Neuronal stem cell (in vitro differentiated cells): ENCODE results near the gene USP24.

Experiments used
- DNase-seq: peaks from one replicate; pipeline ENCODE4 v3.0.0-alpha.2; 2013; ENCODE audit warnings: low spot score
- H2AFZ ChIP-seq: one replicate; pipeline ENCODE4 v1.6.1; 2013; ENCODE audit warnings: mild to moderate bottlenecking, low read length, inconsistent platforms
- H2AK5ac ChIP-seq: 2 replicates; pipeline ENCODE4 v1.6.1; 2013; ENCODE audit warnings: low read depth, mild to moderate bottlenecking, inconsistent platforms, low read length, moderate library complexity, mixed read lengths
- H2BK120ac ChIP-seq: 2 replicates; pipeline ENCODE4 v1.6.1; 2013; ENCODE audit warnings: low read depth, mild to moderate bottlenecking, inconsistent platforms, low read length, moderate library complexity, mixed read lengths
- H2BK12ac ChIP-seq: one replicate; pipeline ENCODE4 v1.6.1; 2013; ENCODE audit warnings: low read length, inconsistent platforms
- H2BK15ac ChIP-seq: 2 replicates; pipeline ENCODE4 v1.6.1; 2013; ENCODE audit warnings: mild to moderate bottlenecking, low read length, inconsistent platforms, mixed read lengths
- H2BK5ac ChIP-seq: one replicate; pipeline ENCODE4 v1.6.1; 2013; ENCODE audit warnings: inconsistent platforms, mild to moderate bottlenecking, low read length, moderate library complexity
- H3K14ac ChIP-seq: one replicate; pipeline ENCODE4 v1.6.1; 2013; ENCODE audit warnings: low read length, inconsistent platforms
- H3K18ac ChIP-seq: 2 replicates; pipeline ENCODE4 v1.6.1; 2013; ENCODE audit warnings: low read length, inconsistent platforms
- H3K23ac ChIP-seq: 2 replicates; pipeline ENCODE4 v1.6.1; 2013; ENCODE audit warnings: low read depth, mild to moderate bottlenecking, mixed read lengths, low read length, inconsistent platforms; ENCODE audit not compliant: poor library complexity
- H3K27ac ChIP-seq: replicated peaks from 3 replicates; pipeline ENCODE4 v1.5.1; 2013; ENCODE audit warnings: low read length, inconsistent platforms
- H3K27me3 ChIP-seq, 3 experiments: 2 replicates each; pipeline ENCODE4 v1.6.1; 2013; ENCODE audit warnings: low read length in 3 of 3, mild to moderate bottlenecking in 2 of 3, inconsistent platforms in 1 of 3, low read depth in 1 of 3, mixed read lengths in 1 of 3, moderate library complexity in 1 of 3; ENCODE audit not compliant: control insufficient read depth in 3 of 3, insufficient read depth in 3 of 3
- H3K36me3 ChIP-seq, 2 donors: replicated peaks in 1 of 2; 2 replicates each; pipeline ENCODE4 v1.6.1; 2013; ENCODE audit warnings: low read length in 2 of 2; ENCODE audit not compliant: control insufficient read depth in 2 of 2, insufficient read depth in 2 of 2
- H3K4ac ChIP-seq: 2 replicates; pipeline ENCODE4 v1.6.1; 2013; ENCODE audit warnings: inconsistent platforms, mild to moderate bottlenecking, low read length, moderate library complexity
- H3K4me1 ChIP-seq, 2 donors: 1 replicate in 1 of 2; 2 replicates in 1 of 2; pipeline ENCODE4 v1.6.1; 2013; ENCODE audit warnings: low read length in 2 of 2, low read depth in 1 of 2; ENCODE audit not compliant: control insufficient read depth in 2 of 2, insufficient read depth in 1 of 2
- H3K4me2 ChIP-seq: one replicate; pipeline ENCODE4 v1.6.1; 2013; ENCODE audit warnings: mild to moderate bottlenecking, low read length, inconsistent platforms; ENCODE audit not compliant: insufficient read depth, poor library complexity, severe bottlenecking
- H3K4me3 ChIP-seq, 2 donors: 2 replicates each; pipeline ENCODE4 v1.5.1; 2013; ENCODE audit warnings: low read length in 2 of 2, mild to moderate bottlenecking in 2 of 2, inconsistent platforms in 1 of 2, moderate library complexity in 1 of 2
- H3K79me1 ChIP-seq: one replicate; pipeline ENCODE4 v1.6.1; 2013; ENCODE audit warnings: low read depth, mild to moderate bottlenecking, inconsistent platforms, low read length, moderate library complexity
- H3K9ac ChIP-seq: one replicate; pipeline ENCODE4 v1.6.1; 2013; ENCODE audit warnings: mild to moderate bottlenecking, low read depth, low read length, inconsistent platforms; ENCODE audit not compliant: poor library complexity
- H3K9me3 ChIP-seq, 2 donors: replicated peaks in 1 of 2; 2 replicates each; pipeline versions ENCODE3 to v1.6.1; 2013; ENCODE audit warnings: low read length in 2 of 2, mild to moderate bottlenecking in 2 of 2, inconsistent platforms in 1 of 2, low read depth in 1 of 2, mixed read lengths in 1 of 2, moderate library complexity in 1 of 2; ENCODE audit not compliant: control insufficient read depth in 2 of 2, insufficient read depth in 1 of 2
- H4K8ac ChIP-seq: one replicate; pipeline ENCODE4 v1.6.1; 2013; ENCODE audit warnings: low read depth, mild to moderate bottlenecking, inconsistent platforms, low read length, moderate library complexity
- H4K91ac ChIP-seq: one replicate; pipeline ENCODE4 v1.6.1; 2013; ENCODE audit warnings: low read length, low read depth, mild to moderate bottlenecking, inconsistent platforms; ENCODE audit not compliant: poor library complexity
- WGBS, 2 donors: extraction: QIAGEN DNeasy Blood & Tissue Kit; methylation state at CpG; one replicate each; pipeline ENCODE4 v1.1.7; 2013; ENCODE audit warnings: missing lambda C conversion rate in 2 of 2, mixed read lengths in 1 of 2; ENCODE audit not compliant: insufficient read length in 2 of 2, insufficient replicate concordance in 1 of 2; ENCODE audit errors: extremely low coverage in 2 of 2; 5-methylcytosine and 5-hydroxymethylcytosine counted together

USP24 gene

DNA sequence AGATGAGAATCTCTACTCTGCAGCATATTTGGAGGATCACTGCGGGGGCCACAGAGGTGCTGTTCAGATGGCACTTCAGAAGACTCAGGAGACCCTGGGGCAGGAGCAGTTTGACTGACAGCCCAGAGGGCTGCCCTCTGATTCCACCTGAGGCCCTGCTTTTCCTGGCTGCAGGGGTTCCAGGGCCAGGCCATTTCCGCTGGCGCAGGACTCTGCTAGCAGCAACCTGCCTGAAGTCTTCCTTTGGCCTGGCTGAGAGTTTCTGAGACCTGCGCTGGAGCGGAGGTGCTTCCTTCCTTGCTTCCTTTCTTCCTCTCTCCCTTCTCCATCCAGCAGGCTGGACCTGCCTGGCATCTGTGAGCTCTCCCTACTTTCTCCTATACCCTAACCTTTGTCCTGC, 164.0 kb downstream of the USP24 start:
- H3K4ac ChIP-seq = no peak overlapping the region
- no peak overlapping the region for H2AK5ac ChIP-seq
- no peak overlapping the region for H2AFZ ChIP-seq
- H3K4me1 ChIP-seq = no peaks in the 10 kb centered on the region
- DNase-seq = no peak
- no peak overlapping the region for H3K4me3 ChIP-seq
- no peak overlapping the region for H3K23ac ChIP-seq
- H3K9ac ChIP-seq = no peak overlapping the region
- no peaks in the 10 kb centered on the region for H3K9me3 ChIP-seq
- H3K36me3 ChIP-seq = peaks cover 0 to 3% of the 10 kb centered on the region in 2 donors
- H3K4me2 ChIP-seq = no peak overlapping the region
- WGBS, 2 donors = no CpG with 5 or more reads among the region's 5 CpGs
- no peak overlapping the region for H3K27ac ChIP-seq
- no peak overlapping the region for H2BK12ac ChIP-seq
- no peak overlapping the region for H4K8ac ChIP-seq
- no peak overlapping the region for H2BK15ac ChIP-seq
- no peak overlapping the region for H3K18ac ChIP-seq
- H3K27me3 ChIP-seq = peaks cover 0 to 14% (median 0%) of the 10 kb centered on the region in 3 experiments
- no peak overlapping the region for H2BK120ac ChIP-seq
- no peak overlapping the region for H2BK5ac ChIP-seq
- H3K14ac ChIP-seq = no peak overlapping the region
- no peak overlapping the region for H4K91ac ChIP-seq
- H3K79me1 ChIP-seq = no peaks in the 10 kb centered on the region

DNA sequence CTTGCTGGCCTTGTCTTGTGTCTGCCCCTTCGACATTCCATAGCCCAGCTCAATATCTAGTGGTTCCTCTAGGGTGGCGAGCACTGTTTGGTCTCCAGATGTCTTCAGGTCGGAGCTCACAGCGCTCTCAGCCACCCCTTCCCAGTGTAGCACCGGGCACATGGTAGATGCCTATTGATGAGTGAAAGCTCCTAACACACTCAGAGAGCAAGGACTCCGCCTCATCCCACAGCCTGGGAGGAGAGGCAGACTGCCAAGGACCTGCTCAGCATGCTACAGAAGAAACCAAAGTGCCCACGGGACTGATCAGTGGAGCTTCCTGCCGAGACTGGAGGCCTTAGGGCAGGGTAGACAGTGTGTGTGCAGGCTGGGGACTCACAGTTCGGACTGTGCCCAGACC, 164.9 kb downstream of the USP24 start:
- Histone ChIP-seq H3K14ac (peak overlapping the region; percentile 9), H3K27ac (no peak overlapping the region), H2BK12ac (no peak overlapping the region), H3K9ac (no peak overlapping the region), H3K18ac (no peak overlapping the region), H3K27me3 (peaks cover 0 to 14% (median 0%) of the 10 kb centered on the region in 3 experiments), H3K4ac (no peak overlapping the region), H3K36me3 (peaks cover 0 to 3% of the 10 kb centered on the region in 2 donors), H3K23ac (peak overlapping the region; percentile 1), H2BK5ac (no peak overlapping the region), H2AFZ (no peak overlapping the region), H2BK120ac (no peak overlapping the region), H3K9me3 (no peaks in the 10 kb centered on the region), H3K4me3 (no peak overlapping the region), H3K4me1 (no peaks in the 10 kb centered on the region), H2BK15ac (no peak overlapping the region), H3K79me1 (no peaks in the 10 kb centered on the region), H4K91ac (no peak overlapping the region), H3K4me2 (no peak overlapping the region), H4K8ac (no peak overlapping the region), H2AK5ac (no peak overlapping the region)
- no peak for DNase-seq
- WGBS, 2 donors = no CpG with 5 or more reads among the region's 9 CpGs

DNA sequence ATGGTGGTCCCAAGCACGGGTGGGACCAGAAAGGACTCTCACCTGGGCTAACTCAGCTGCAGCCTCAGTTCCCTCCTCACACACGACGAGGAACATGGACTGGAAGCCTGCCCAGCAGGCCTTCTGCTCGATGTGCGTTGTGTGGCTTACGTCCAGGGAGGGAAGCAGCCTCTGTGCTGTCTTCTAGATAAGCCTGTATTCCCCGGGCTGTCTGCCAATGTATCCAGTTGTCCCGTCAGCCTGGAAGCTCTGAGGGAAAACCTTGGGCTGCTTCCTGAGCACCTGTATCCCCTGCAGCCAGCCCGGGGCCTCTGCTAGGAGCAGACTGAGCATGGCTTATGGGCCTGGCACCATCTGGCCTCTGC, 165.3 kb downstream of the USP24 start:
- Histone ChIP-seq H3K23ac (peak overlapping the region; percentile 1), H3K79me1 (no peaks in the 10 kb centered on the region), H2AK5ac (no peak overlapping the region), H3K27me3 (peaks cover 0 to 17% (median 0%) of the 10 kb centered on the region in 3 experiments), H3K27ac (no peak overlapping the region), H3K36me3 (peaks cover 0 to 4% of the 10 kb centered on the region in 2 donors), H2BK15ac (no peak overlapping the region), H3K4me3 (no peak overlapping the region), H3K4me1 (no peaks in the 10 kb centered on the region), H3K14ac (peak overlapping the region; percentile 9), H2BK5ac (peak overlapping the region; percentile 22), H2BK12ac (no peak overlapping the region), H3K18ac (no peak overlapping the region), H3K9ac (no peak overlapping the region), H3K4me2 (no peak overlapping the region), H3K4ac (no peak overlapping the region), H4K91ac (no peak overlapping the region), H4K8ac (no peak overlapping the region), H3K9me3 (no peaks in the 10 kb centered on the region), H2BK120ac (no peak overlapping the region), H2AFZ (no peak overlapping the region)
- no peak for DNase-seq
- no CpG with 5 or more reads among the region's 9 CpGs for WGBS, 2 donors

DNA sequence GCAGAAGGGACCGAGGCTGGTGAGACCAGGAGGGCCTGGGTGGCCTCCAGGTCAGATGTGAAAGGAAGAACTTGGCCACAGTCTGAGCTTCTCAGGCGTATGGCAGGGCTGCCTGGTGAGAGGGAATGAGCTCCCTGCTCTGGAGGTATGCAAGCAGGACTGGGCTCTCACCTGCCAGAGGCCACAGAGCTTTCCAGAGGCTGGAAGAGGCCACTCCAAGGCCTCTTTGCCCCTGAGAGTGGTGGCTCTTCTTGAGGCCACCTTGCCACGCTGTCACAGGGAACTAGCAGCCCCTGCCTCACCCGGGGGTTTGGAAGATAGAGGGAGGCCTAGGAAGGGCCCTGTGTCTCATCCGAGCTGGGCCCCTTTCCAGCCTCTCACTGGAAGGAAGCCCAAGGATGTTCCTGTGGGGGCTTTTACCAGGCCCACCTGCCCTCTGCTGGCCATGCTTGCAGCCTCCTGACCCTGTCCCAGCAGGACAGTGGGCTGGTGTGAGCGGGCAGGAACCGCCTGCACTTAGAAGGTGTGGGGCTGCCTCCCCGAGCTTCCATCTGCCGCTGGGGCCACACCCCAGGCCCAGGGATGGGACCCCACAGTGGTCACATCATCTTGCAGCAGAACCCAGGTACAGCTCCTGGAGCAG, 165.8 kb downstream of the USP24 start:
- Histone ChIP-seq H3K4me2 (no peak overlapping the region), H2BK120ac (no peak overlapping the region), H4K8ac (no peak overlapping the region), H3K23ac (peak overlapping the region; percentile 1), H2BK5ac (peak overlapping the region; percentile 22), H2AK5ac (no peak overlapping the region), H3K9ac (no peak overlapping the region), H2BK12ac (no peak overlapping the region), H3K9me3 (no peaks in the 10 kb centered on the region), H3K79me1 (no peaks in the 10 kb centered on the region), H3K4me1 (no peaks in the 10 kb centered on the region), H3K4me3 (no peak overlapping the region), H2BK15ac (no peak overlapping the region), H3K14ac (no peak overlapping the region), H3K18ac (peak overlapping the region; percentile 54), H4K91ac (no peak overlapping the region), H2AFZ (no peak overlapping the region), H3K36me3 (peaks cover 0 to 8% of the 10 kb centered on the region in 2 donors), H3K27me3 (peaks cover 0 to 21% (median 0%) of the 10 kb centered on the region in 3 experiments), H3K27ac (no peak overlapping the region), H3K4ac (no peak overlapping the region)
- WGBS, 2 donors = no CpG with 5 or more reads among the region's 9 CpGs
- no peak for DNase-seq
